Endometrium (tissue), 2 donors: ENCODE data around the gene PTPRK.

ENCODE experiments used
- FAIRE-seq: peaks from 2 replicates; lab custom pipeline; 2012; peaks lifted over from hg19 to GRCh38; lab: Jason Lieb, UNC
- donor health status: control.
- donor health status: control.

PTPRK gene

DNA sequence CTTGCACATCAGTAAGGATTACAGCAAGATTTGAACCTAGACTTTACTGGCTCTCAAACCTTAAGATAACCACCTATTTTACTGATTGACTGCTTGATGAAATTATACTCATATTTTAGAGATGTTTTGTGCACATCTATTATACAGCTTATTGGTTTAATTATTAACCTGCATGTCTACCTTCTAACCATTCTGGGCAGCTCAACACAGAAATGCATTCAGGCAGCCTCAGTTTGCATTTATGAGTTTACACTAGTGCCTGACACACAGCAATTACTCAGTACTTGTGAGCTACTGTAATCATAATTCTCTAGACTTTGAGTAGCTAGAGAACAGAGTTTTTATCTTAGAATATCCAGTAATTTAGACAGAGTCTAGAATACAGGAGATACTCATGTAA is 345.7 kb downstream of the PTPRK start:
- no peak for FAIRE-seq

DNA sequence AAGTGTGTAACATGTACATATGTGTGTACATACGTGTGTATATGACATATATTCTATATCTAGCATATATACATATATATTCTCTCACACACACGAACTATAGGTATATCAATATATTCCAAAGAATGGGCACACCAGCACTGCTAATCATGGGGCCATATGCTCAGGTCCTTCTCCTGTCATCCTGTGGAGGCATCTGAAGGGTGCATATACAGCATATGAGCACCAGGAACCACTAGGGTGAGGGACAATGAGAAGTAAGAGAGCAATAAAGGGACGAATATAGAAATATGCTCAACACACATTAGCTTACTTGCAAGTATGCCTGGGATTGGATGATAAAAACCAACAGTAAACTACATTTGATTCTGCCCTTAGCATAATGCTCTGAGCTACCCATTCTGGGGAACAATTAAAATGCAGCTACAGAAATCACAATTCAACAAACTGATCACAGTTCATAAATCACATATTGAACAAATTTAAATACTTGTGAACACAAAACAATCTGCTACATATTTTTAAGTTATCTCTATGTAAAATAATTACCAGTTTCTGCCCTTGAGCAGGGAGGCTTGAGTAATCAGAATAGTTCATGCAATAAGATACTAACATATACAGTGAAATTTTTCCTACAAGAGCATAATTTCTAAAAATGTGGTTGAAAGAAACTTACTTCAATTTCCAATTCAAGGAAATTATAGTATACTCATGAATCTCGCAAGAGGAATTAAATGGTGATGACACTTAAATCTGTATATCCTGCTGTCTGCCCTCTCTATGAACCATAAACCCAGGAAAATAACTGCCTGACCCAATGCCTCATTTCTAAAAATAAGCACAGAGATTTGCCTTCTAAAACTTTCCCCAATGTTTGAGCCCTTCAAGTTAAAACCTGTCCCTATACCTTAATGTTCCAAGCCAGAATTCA is 347.4 kb downstream of the PTPRK start:
- FAIRE-seq, result no peak

DNA sequence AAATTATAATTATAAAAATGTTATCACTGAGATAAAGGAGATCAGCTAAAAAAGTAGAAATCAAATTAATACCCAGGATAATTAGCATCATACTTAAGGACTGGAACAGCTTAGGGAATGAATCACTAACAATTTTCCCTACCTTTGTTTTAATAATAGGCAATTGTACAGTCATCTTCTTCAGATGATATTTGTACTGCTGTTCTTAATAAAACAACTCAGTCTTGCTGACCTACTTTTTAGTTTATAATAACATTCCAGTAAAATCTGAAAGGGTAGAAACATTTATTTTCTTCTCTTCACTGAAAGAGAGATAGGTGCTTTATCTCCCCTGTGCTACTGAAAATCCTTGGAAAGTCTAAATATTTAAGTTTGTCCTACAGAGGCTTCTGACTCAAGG is 348.3 kb downstream of the PTPRK start:
- no peak for FAIRE-seq

DNA sequence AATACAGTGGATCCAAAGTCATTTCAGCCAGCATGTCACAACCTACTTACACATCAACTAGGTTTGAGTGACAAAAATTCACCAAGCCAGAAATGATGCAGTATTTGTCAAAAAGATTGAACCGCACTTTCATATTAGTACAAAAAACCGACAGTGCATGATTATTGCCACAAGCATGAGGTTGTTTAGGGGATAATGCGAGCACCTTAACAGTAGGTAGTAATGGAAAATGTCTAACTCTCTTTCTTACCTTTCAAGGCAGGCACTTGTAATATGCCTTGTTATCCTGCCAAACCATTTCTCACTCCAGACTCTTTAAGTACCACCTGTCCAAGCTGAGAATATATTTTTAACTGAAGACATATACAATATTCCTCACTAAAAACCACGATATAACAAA is 349.2 kb downstream of the PTPRK start:
- FAIRE-seq, result no peak

DNA sequence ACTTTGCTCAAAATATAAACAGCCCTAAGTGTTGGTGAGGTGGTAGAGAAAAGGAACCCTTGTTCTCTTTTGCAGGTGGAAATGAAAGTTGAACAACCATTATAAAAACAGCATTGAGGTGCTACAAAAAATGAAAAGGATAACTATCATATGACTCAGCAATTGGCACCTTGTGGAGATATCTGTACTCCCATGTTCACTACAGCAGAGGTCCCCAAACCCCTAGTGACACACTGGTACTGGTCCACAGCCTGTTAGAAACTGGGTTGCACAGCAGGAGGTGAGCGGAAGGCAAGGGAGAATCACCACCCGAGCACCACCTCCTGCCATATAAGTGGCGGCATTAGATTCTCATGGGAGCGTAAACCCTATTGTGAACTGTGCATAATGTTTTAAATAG is 352.2 kb downstream of the PTPRK start:
- FAIRE-seq, result no peak

DNA sequence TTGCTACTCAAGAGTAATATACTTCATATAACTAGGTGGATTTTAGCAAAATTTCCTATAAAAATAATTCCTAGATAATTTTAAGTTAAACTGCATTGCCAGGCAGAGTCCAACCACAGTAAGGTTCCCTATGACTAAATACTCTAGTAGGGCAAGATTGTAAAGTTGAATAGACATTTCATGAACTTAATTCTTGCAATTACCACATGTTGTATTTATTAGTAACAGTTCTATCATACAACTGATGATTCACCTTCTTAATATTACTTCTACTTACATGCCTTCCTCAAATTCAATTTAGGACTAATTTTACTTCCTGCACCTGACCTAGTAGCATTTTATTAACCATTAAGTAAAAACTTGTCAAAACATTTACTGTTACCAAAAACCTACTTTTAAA is 352.8 kb downstream of the PTPRK start:
- no peak for FAIRE-seq

DNA sequence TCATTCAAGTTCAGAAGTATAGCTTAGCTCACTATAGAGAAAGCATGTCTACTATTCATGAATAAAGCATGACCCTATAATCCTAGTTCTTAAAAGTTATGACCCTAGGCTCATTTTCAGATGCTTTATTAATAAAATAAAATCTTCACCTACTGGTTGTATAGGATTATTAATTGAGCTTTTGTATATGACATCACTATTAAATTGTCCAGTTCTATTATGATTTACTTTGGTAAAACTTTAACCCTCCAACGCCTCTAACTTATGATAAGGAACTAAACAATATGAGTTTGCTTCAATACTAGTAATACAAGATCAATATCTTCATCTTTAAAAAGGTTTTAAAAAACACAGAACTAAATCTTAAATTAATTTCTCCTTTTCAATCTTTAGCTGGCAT is 356.1 kb downstream of the PTPRK start:
- FAIRE-seq, result no peak

DNA sequence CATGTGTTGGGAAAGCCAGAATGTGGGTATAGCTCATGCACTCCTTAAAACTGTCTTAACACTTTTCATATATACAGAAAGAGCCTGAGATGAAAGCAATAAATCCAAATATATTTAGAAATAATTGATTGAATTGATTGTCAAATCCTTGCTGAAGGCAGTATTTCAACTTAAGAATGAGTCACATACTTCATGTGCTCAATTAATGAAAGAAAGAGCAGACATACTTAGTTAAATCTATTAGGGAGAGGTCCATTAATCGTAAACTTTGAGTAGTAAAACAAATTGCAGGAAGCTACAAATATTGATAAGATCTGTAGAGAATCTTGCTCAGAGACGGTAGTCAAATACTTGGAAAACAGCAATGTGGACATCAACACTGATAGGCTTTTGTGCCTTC is 358.0 kb downstream of the PTPRK start:
- FAIRE-seq, result no peak

DNA sequence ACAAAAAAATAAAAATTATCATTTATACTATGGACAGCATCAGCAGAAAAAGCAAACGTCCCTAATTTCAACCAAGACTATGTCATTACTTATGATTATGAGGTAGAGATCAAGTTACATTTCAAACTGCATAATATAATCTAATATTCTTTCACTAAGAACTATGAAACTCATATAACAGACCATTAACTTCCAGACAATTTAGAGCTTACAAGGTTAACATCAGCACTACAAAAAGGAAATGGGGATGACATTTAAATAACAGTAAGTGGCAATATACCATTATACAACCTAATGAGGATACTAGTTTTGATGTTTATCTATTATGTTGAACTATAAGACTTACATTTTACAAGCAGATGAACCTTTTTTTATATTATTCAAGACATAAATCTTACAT is 358.6 kb downstream of the PTPRK start:
- no peak for FAIRE-seq

DNA sequence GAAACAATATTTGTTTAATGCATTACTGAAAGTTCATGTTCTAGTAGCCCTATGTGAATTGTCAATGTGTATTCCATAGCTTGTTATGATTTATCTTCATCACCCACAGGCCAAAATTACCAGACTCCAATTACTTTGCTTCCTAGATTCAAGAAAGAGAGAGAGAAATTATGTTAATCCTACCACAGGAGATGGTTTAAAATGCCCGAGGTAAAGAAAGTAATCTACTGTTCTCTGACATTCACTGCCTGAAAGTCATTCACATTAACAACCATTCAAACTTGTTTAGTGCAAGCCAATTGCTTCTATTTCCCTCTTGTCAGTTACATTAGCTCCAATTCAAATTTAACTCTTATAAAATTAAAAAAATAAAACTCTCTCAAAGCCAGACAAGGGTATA is 359.1 kb downstream of the PTPRK start:
- no peak for FAIRE-seq

DNA sequence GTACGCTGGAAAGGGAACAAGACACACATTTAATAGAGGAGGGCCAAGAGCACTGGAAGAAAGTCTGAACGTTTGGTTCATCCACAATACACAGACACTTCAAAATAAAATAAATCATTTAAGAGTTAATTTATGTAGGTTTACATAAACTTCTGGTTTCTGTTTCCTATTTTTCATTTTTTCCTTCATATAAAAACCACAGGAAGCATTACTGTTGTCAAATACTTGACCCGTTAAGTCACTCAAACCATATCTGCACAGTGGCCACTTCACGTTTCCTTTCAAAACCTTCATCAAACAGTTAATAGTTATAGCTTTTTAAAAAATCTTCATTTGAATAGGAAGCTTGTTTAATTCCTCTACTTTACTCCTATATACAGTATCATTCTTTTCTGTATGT is 361.9 kb downstream of the PTPRK start:
- no peak for FAIRE-seq

DNA sequence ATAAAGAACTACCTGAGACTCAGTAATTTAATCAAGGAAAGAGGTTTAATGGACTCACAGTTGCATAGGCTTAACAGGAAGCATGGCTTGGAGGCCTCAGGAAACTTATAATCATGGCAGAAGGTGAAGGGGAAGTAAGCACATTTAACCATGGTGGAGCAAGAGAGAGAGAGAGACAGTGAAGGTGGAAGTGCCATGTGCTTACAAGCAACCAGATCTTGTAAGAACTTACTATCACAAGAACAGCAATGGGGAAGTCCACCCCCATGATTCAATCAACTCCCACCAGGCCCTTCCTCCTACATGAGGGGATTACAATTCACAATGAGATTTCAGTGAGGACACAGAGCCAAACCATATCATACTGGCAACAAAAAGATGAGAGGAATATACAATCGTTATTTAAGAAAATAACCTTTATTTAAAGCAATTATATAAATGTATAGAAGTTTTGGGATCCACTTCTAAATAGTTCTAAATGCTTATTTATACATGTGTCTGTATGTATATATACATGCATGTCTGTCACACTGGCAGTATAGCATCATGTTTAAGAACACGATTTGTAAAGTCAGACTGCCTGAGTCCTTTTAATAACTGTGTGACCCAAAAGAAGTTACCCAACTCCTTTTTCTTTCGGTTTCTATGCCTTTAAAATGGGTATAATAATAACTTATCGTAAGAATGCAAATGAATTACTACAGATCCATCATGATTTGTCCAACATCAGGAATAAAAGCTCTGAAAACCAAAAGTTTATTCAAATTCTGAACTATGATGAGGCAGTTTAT is 363.9 kb downstream of the PTPRK start:
- no peak for FAIRE-seq

DNA sequence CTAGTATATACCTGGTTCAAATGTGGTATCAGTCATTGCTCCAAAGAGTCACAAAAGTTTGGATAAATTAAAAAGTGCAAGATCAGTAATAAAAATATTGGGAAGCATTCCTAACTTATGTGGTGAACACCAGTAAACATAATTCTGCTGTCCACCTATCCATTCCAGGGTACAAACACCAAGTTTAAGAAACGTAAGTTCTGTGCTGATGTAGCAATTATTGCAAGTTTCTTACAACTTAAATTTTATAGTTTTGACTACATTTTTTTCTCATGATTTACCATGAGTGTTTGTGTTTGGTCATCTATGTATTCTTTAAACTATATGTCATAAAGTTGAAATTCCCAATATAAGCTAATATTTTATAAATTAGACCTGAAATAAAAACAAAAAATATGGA is 364.6 kb downstream of the PTPRK start:
- FAIRE-seq, result no peak

DNA sequence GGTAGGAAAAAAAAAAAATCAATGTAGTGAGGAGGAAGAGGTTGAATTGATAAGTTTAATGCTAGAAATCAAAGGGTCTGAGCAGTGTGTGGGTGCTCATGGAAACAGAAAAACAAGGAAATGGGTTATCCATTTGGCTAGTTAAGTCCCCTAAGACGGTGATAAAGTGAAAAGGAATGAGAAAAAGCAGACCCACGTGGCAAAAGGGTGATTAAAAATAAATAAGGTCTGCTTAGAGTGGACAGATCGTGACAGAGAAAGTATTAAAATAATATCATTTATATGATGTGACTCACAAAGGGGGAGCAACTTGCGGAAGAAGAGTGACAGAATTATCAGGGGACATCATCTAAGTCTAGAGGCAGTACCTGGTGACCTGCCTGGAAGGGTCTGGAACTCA is 367.8 kb downstream of the PTPRK start:
- FAIRE-seq, result no peak

DNA sequence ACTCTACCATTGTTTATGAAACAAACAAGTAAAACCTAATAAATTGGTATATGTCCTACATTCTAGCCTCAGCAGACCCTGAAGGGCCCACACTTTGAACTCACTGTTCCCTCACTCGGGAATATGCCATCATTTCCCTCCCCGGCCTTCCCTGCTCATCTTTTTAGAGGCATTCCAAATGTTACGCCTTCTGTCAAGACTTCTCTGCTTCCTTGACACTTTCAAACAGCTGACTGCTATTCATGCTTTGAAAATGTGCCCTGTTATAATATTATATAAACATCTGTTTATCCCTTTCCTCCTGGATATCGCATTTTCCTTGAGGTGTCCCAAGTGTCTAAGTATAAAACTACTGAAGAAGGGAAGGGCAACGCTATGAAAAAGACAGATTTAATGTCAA is 370.0 kb downstream of the PTPRK start:
- FAIRE-seq, result no peak

DNA sequence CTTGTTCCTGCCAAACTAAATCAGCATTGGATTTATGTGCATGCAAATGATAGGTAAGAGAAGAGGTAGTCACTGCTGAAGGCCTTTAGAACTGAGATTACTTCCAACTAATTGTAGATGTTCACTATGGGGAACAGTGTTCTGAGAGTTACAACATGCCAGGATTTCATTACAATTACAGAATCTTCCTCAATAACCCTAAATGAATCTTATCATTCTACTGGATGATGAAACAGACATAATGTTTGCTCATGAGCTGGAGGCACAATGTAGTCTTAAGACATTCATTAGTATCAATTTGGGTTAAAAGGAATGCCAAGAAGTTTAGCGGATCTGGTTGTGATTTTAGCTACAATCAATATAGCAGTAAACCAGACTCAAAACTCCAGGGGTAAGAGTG is 370.6 kb downstream of the PTPRK start:
- FAIRE-seq, result no peak

DNA sequence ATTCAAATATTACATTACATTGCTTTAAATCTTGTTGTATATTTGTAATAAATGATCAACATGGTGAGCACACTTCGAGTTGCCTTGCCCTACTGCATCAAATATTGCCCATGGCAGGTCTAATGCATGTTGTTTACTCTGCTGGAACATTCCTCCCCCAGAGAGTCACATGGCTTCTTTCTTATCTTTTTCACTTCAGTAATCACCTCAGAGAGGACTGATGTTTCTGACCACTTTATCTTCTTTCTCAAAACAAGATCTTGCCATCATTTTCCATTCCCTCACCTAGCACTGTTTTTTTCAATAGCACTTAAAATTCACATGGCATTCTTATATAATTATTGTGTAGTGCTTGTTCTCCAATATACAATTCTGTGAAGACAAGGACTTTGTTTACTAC is 376.1 kb downstream of the PTPRK start:
- FAIRE-seq, result no peak

DNA sequence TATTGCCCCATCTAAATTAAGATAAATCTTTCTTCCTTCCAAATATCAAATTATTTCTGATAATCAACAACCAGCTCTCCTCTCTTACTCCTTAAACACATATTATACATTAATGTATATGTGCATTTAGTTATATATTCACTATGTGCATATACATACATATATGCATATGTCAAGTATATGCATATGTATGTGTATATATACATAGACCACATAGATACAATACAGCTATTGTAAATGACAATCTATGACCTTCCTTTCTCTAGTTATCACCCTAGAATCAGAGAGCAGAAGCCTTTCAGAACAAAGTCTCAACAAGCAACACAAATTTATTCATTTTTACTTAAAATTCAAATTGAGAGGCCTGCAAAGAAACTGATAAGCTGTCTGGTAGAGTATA is 378.5 kb downstream of the PTPRK start:
- FAIRE-seq, result no peak

DNA sequence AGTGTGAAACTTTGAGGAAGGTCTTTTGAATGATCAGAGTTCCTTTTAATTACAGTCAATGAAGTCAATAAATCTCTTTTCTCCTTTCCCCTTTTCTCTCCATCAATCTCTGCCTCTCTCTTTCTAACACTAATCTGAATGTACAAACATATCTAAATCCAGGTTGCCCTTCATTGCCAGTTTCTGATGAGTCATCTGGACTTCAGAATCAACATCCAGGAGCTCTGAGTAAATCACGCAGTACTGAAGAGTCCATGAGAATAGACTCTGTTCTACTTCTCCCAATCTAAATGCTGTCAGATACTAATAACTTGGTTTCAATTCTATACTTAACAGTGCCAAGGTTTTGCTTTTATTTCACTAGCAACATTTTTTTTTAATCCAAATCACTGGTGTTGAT is 380.9 kb downstream of the PTPRK start:
- FAIRE-seq, result no peak

DNA sequence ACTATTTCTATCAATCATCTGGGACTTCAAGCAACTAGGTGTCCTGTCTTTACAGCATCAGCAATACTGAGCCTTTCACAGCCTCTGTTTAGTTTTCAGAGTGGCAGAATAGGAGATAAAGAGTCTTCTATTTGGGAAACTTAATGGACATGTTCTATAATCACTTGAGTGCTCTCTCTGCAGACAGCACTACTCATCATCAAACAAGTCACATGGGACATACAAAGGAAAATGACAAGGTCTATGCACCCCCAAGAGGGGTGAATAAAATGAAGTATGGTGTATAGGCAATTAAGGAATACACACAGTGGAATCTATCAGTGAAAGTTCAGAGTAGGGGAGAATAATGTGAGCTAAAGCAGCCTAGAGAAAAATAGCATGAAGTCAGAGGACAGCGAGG is 381.7 kb downstream of the PTPRK start:
- no peak for FAIRE-seq

DNA sequence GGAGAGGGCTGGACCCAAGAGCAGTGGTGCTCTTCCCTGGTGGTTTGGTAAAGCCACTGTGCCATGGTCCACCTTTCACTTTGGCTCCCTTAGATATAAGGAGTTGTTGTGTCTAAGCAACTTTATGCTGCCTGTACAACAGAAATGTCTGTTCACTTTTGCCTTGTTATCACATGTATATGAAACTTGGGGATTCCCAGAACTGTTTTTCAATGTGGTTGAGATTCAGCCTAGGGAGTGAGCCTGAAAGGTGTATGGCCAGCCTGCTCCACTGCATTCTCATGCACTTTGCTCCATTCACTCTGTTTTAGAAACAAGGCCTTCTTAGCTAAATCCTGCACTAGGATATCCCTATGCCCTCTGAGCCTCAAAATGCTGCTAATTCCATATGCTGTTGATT is 385.1 kb downstream of the PTPRK start:
- no peak for FAIRE-seq

DNA sequence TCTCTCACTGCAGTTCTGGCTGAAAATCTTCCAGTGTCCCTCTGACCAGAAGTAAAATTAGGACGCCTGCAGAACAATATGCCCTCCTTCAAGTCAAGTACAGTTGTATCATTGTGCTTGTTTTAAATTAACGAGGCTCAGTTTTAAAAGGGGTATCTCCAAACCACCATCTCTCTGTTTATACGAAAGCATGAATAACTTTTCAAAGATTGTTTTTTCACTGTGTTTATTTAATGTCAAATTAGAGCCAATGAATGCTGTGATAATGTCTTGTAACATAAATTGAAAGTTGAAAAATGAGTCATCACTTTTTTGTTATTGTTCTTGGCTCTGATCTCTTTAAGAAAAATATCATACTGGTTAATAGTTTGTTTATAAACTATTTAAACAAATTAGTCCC is 388.8 kb downstream of the PTPRK start:
- peak; percentile 91 for FAIRE-seq

DNA sequence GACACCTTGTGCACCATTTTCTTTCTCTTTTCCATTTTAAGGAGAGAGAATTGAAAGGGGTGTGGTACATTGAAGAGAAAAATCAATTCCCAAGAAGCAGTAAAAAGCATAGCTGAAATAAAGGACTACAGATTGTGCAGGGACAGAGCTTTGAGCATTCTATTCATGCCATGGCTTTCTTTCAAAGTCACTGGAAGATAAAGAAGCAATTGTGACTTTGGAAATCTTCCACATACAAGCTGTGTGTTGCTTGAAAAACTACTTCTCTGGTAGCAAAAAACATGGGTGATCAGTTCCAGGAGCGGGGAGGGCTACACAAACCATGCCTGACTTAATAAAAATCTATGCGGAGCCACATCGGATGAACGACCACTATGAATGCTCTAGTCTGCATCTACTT is 389.4 kb downstream of the PTPRK start:
- no peak for FAIRE-seq

DNA sequence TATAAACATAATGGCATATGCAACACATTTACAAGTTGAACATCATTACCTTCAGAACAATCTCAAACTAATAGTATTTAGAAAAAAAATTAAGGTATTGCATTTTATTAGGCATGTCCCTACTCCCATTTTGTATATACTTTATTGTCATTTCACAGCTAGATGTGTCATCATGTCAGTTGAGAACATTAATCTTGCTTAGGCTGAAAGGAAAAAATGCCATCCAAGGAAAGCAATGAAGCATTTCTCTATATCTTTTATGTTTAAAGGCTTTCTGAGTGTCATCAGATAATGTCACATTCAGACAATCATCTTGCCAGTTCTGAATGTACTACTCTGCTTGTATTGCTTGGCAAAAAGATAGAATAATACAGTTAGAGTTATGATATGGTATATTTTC is 390.7 kb downstream of the PTPRK start:
- no peak for FAIRE-seq
